ENCODE data around the gene ADD2.

ADD2 gene

GRCh38 chr2:70698847-70699246, 69.2 kb downstream of the ADD2 start:
- DNase-seq: no peak

- no peak for DNase-seq
Observed at GRCh38 chr2:70697603-70698383, 70.2 kb downstream of the ADD2 start.

- no peak for DNase-seq
Observed at GRCh38 chr2:70696142-70696541, 71.9 kb downstream of the ADD2 start.

- DNase-seq: no peak
Observed at GRCh38 chr2:70692256-70692655, 75.7 kb downstream of the ADD2 start.

GRCh38 chr2:70691497-70692140, 76.4 kb downstream of the ADD2 start:
- DNase-seq: no peak

- no peak for DNase-seq
Observed at GRCh38 chr2:70690846-70691245, 77.2 kb downstream of the ADD2 start.

GRCh38 chr2:70688427-70688826, 79.6 kb downstream of the ADD2 start:
- no peak for DNase-seq

GRCh38 chr2:70687461-70687795, 80.6 kb downstream of the ADD2 start:
- no peak for DNase-seq

DNA sequence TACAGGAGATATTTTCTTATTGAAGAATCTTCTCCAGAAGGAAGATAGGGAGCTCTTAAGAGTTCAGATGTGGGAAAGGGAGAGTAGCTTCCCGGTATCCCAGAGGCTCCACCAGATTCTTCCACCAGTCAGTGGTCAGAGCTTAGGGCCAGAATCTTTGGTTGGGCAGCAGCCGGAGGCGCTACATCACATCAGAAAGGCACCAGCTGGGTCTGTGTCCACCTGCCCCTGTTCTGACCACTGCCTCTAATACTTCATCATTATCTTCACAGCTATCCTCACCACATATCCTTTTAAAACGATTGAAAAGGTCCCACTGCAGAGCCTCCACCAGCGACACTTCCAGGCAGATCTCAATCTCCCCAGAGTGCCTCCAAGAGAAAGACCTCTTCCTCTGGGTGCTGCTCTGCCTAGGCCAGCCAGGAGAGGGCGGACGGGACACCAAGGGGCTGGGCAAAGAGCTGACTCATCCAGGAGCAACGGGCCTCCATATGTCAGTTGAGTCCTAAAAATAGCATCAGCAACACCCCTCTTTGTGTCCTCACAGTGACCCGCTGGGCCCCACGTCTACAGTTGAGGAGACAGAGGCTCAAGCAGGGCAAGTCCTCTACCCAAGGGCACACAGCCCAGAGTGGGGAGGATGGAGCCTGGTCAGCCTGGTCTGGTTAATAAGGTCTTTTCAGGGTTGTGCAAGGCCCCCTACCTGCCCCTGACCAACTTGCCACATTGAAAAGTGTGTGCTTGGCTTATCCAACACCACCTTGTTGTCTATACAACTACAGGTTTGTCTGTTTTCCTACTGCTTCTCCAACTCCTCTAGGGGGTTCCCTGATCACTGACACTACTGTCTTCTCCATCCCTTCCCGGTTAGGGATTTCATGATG, 81.2 kb downstream of the ADD2 start:
- peak; percentile 52 to 75 (median 70) for DNase-seq

GRCh38 chr2:70685771-70686171, 82.2 kb downstream of the ADD2 start:
- DNase-seq: peak; percentile 3 to 47 (median 35)

DNA sequence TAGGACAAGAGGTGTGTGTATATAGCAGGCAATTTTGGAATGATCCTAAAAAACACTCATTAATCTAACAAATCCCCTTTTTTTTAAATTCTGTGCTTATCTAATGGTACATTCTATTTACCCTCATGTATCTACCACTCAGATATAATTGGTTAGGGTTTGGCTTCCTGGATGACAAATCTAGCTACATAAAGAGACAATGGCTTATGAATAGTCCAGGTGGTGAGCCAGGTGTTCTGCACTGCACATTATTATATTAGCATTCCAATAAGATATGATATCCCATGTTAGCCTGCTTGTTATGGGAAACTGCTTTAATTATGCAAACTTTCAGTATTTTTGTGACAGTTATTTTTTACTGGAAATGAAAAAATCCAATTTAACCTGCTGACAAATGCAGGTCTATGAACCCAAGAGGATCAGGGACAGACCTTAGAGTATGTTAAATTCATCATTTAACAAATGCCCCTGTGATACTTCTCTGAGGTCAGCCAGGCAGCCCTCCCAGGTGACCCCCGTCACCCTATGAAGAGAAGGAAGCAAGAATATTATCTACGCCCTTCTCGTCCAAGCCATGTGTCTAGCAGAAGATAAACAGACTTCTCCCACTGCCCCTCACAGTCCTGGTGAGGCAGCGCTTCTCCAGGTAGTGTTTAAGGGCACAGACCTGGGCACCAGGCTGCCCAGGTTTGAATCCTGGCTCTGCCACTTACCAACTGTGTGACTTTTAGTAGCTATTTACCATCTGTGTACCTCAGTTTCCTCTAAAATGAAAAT, 83.0 kb downstream of the ADD2 start:
- no peak for DNase-seq

DNA sequence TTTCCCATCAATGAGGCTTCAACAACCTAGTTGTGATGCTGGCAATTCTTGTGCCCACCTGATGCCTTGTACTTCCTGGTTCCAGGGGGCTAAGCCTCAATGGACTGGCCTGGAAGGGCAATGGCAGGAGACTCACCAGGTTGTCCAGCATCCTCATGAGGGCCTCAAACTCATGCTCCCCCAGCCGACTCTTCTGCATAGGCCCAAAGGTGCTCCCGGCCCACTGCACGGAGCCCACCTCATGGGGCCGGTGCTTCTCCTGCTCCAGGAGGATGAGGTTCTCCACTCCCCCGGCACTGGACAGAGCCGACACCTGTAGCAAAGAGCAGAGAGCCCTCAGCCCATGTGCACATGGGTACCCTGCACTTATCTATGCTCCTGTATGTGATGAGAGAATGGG, 84.5 kb downstream of the ADD2 start:
- DNase-seq: no peak

DNA sequence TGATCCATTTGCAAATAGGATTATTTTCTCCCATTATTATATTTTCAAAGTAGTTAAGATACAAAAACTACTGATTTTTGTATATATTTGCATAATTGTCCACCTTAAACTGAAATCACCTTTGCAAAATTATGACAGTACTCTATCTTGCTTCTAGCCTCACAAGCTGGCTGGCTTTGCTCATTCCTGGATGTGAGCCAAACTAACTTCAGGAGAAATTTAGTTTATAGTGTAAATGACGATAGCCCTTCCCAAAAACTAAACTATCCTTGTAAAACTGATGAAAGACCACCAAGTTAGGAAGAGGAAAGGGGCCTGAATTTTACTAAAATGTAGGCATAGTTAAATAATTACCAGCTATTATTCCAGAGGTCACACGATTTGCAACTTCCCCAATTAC, 87.3 kb downstream of the ADD2 start:
- DNase-seq: no peak

DNA sequence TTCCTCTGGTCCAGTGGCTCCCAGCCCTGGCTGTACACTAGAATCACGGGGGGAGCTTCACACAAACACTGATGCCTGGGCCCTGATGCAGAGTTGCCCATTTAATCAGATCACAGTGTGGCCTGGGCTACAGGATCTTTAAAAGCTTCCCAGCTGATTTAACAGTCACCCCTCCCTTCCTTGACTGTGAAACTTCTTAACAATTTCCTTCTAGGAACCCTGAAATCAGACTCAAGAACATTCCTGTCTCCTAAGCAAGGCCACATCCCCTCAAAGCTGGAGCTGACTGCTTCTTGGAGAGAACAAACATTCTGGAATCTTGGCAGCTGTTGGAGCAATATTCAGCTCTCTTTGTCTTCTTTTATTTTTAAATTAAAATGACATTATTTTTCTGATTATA, 88.7 kb downstream of the ADD2 start:
- DNase-seq: no peak

- no peak for DNase-seq
Observed at GRCh38 chr2:70678576-70679143, 89.3 kb downstream of the ADD2 start.

- DNase-seq: no peak
Observed at GRCh38 chr2:70676301-70677035, 91.5 kb downstream of the ADD2 start.

DNA sequence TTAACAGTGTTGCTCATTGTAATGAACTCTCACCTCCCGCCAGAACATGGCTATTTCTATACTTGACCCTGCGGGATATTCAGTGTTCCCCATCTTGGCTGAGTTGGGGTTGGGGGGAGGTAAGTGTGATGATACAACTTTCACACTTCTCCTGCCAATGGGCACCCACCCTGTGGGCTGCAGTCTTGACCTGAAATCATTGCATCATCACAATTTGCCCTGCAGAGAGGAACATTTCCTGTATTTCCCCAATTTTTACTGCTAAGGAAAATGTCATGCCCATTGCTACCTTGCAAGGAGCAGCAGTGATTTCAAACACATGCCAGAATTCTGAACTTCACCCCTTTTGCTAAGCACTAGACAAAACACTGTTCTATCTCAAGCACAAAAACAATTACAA, 92.1 kb downstream of the ADD2 start:
- DNase-seq: peak in 1 of 4 experiments; percentile 8

- no peak for DNase-seq
Observed at GRCh38 chr2:70674636-70675430, 93.2 kb downstream of the ADD2 start.

GRCh38 chr2:70673041-70673647, 94.9 kb downstream of the ADD2 start:
- DNase-seq: no peak

- DNase-seq: no peak
Observed at GRCh38 chr2:70671092-70671675, 96.8 kb downstream of the ADD2 start.

All from suppressor macrophage (primary cell).